ENCODE results near the gene MRPS18A.
A peak's percentile ranks its signal among the peaks of the same experiment; 100 is the strongest.
"Not testable (repeated sequence)": the region's sequence is repeated elsewhere in the genome, so short reads cannot be mapped to it uniquely, and the experiment has no call there.

Gene MRPS18A

DNA sequence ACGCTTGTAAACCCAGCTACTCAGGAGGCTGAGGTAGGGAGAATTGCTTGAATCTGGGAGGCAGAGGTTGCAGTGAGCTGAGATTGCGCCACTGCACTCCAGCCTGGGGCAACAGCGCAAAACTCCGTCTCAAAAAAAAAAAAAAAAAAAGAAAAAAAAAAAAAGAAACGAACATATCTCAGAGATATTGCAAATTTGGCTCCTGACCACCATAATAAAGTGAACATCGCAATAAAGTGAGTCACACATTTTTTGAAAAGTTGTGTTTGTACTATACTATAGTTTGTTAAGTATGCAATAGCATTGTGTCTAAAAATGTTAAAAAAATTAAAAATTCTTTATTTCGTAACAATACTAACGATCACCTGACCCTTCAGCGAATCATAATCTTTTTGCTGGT lies 29.4 kb downstream of the MRPS18A start:
- DNase-seq (ENCODE audit: insufficient read length, low spot score) (no peak), FAIRE-seq (no peak)
- no peak for TF ChIP-seq PAX5 (IDR thresholded peaks at IDR 0.05; ENCODE audit: insufficient read depth, low read length, severe bottlenecking)
- TF ChIP-seq POU2F2 (IDR thresholded peaks at IDR 0.05; ENCODE audit: low read depth, low read length), result no peak
- no peak for TF ChIP-seq POLR2AphosphoS5 (IDR thresholded peaks at IDR 0.05; ENCODE audit: low read depth, low read length)
- no peak for TF ChIP-seq POLR2A (IDR thresholded peaks at IDR 0.05; ENCODE audit: low read depth, low read length)
- no peak for TF ChIP-seq SPI1 (IDR thresholded peaks at IDR 0.05; ENCODE audit: low read depth, low read length)
- TF ChIP-seq TAF1 (IDR thresholded peaks at IDR 0.05; ENCODE audit: low read depth, low read length), result no peak

DNA sequence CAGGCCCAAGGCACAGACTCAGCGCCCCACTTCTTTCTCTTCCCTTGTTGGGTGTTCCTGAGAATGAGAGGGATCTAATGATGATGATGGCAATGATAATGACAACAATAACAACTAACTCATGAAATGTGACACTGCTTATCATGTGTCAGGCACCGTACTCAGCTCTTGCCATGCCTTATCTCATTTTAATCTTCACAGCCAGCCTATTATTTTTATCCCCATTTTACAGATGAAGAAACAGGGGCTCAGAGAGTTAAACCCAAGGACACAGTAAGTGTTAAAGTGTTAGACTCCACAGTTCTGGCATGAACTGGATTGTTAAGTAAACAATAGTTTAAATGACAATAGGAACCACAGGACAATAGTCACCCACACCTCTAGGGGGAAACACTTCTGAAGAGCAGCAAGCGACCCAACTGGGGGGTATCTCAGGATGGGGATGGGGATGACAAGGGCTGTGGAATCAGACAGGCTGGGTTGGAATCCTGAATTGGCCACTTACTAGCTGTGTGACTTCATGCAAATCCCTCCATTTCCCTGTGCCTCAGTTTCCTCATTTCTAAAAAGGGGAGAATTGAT lies 30.3 kb downstream of the MRPS18A start:
- TF ChIP-seq POU2F2 (IDR thresholded peaks at IDR 0.05; ENCODE audit: low read depth, low read length) (no peak), SPI1 (IDR thresholded peaks at IDR 0.05; ENCODE audit: low read depth, low read length) (no peak), POLR2A (IDR thresholded peaks at IDR 0.05; ENCODE audit: low read depth, low read length) (no peak), POLR2AphosphoS5 (IDR thresholded peaks at IDR 0.05; ENCODE audit: low read depth, low read length) (no peak), TAF1 (IDR thresholded peaks at IDR 0.05; ENCODE audit: low read depth, low read length) (no peak), PAX5 (IDR thresholded peaks at IDR 0.05; ENCODE audit: insufficient read depth, low read length, severe bottlenecking) (no peak)
- FAIRE-seq (no peak), DNase-seq (ENCODE audit: insufficient read length, low spot score) (no peak)

DNA sequence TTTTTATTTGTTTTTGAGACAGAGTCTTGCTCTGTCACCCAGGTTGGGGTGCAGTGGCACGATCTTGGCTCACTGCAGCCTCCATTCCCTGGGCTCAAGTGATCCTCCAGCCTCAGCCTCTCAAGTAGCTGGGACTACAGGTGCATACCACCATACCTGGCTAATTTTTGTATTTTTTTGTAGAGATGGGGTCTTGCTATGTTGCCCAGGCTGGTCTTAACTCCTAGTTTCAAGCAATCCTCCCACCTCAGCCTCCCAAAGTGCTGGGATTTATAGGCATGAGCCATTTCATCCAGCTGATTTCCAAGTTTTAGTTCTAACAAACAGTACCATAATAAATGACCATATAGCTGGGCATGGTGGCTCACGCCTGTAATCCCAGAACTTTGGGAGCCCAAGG lies 34.8 kb downstream of the MRPS18A start:
- DNase-seq (ENCODE audit: insufficient read length, low spot score); FAIRE-seq: not testable (repeated sequence)

DNA sequence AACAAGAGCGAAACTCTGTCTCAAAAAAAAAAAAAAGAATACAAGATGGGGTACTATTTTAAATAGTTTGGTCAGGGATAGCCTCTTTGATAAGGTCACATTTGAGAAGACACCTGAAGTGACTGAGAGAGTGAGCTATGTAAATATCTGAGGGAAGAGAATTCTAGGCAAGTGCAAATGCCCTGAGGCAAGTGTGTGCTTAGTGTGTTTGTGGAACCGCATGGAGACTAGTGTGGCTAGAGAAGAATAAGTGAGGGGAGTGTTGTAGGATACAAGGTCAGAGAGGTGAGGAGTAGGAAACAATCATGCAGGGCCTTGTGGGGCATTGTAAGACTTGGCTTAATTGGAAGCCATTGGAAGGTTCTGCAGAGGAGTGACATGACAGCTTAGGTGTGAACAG lies 39.3 kb downstream of the MRPS18A start:
- no peak for FAIRE-seq
- TF ChIP-seq TAF1 (IDR thresholded peaks at IDR 0.05; ENCODE audit: low read depth, low read length), result no peak
- TF ChIP-seq SPI1 (IDR thresholded peaks at IDR 0.05; ENCODE audit: low read depth, low read length), result no peak
- no peak for TF ChIP-seq POLR2A (IDR thresholded peaks at IDR 0.05; ENCODE audit: low read depth, low read length)
- TF ChIP-seq POU2F2 (IDR thresholded peaks at IDR 0.05; ENCODE audit: low read depth, low read length), result no peak
- no peak for TF ChIP-seq PAX5 (IDR thresholded peaks at IDR 0.05; ENCODE audit: insufficient read depth, low read length, severe bottlenecking)
- TF ChIP-seq POLR2AphosphoS5 (IDR thresholded peaks at IDR 0.05; ENCODE audit: low read depth, low read length), result no peak
- no peak for DNase-seq (ENCODE audit: insufficient read length, low spot score)

DNA sequence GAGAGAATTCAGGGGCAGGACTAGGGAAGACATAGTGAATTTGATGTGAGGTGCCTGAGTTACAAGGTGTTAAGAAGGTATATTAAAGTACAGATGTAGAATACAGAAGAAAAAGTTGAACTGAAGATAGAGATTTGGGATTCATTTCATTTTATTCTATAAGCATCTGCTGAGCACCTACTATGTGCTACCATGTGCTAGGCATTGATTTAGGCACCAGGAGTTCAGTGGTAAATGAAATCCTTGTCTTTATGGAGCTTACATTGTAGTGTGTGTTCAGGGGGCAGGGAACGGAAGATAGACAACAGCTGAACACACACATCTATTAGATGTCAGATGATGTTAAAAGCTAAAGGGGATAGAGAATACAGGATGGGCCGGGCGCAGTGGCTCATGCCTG lies 40.0 kb downstream of the MRPS18A start:
- no peak for TF ChIP-seq POLR2AphosphoS5 (IDR thresholded peaks at IDR 0.05; ENCODE audit: low read depth, low read length)
- no peak for TF ChIP-seq POU2F2 (IDR thresholded peaks at IDR 0.05; ENCODE audit: low read depth, low read length)
- no peak for TF ChIP-seq TAF1 (IDR thresholded peaks at IDR 0.05; ENCODE audit: low read depth, low read length)
- TF ChIP-seq POLR2A (IDR thresholded peaks at IDR 0.05; ENCODE audit: low read depth, low read length), result no peak
- no peak for TF ChIP-seq PAX5 (IDR thresholded peaks at IDR 0.05; ENCODE audit: insufficient read depth, low read length, severe bottlenecking)
- no peak for TF ChIP-seq SPI1 (IDR thresholded peaks at IDR 0.05; ENCODE audit: low read depth, low read length)
- FAIRE-seq, result no peak
- no peak for DNase-seq (ENCODE audit: insufficient read length, low spot score)

DNA sequence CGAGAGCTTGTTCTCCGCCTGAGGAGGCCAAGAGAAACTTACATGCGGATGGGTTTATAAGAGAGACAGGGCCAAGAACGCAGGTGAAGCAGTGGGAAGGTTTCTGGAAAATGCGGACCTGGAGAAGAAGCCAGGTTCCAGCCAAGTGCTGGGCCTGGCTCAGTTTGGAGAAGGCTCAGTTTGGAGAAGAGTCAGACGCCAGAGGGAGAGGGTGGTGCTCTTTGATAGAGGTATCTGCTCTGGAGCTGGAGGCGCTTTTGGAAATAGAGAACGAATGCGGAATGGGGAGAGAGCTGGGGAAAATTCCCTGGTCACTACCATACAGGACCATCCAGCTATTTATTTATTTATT lies 42.0 kb downstream of the MRPS18A start:
- DNase-seq (ENCODE audit: insufficient read length, low spot score), result no peak
- no peak for TF ChIP-seq POLR2A (IDR thresholded peaks at IDR 0.05; ENCODE audit: low read depth, low read length)
- TF ChIP-seq SPI1 (IDR thresholded peaks at IDR 0.05; ENCODE audit: low read depth, low read length), result no peak
- TF ChIP-seq POU2F2 (IDR thresholded peaks at IDR 0.05; ENCODE audit: low read depth, low read length), result no peak
- TF ChIP-seq POLR2AphosphoS5 (IDR thresholded peaks at IDR 0.05; ENCODE audit: low read depth, low read length), result no peak
- TF ChIP-seq TAF1 (IDR thresholded peaks at IDR 0.05; ENCODE audit: low read depth, low read length), result no peak
- TF ChIP-seq PAX5 (IDR thresholded peaks at IDR 0.05; ENCODE audit: insufficient read depth, low read length, severe bottlenecking), result no peak
- FAIRE-seq, result no peak

GRCh38 chr6:43644940-43645612 lies 42.5 kb downstream of the MRPS18A start, which contains the start of gene RSPH9:
RSPH9 (plus strand) TSS chr6:43645036; CDS start chr6:43645099, 63 bp downstream.
- no peak for TF ChIP-seq SPI1 (IDR thresholded peaks at IDR 0.05; ENCODE audit: low read depth, low read length)
- TF ChIP-seq TAF1 (IDR thresholded peaks at IDR 0.05; ENCODE audit: low read depth, low read length), result no peak
- TF ChIP-seq POLR2A (IDR thresholded peaks at IDR 0.05; ENCODE audit: low read depth, low read length), result no peak
- no peak for TF ChIP-seq PAX5 (IDR thresholded peaks at IDR 0.05; ENCODE audit: insufficient read depth, low read length, severe bottlenecking)
- no peak for TF ChIP-seq POLR2AphosphoS5 (IDR thresholded peaks at IDR 0.05; ENCODE audit: low read depth, low read length)
- no peak for TF ChIP-seq POU2F2 (IDR thresholded peaks at IDR 0.05; ENCODE audit: low read depth, low read length)
- FAIRE-seq, result peak; percentile 26
- peak; percentile 65 for DNase-seq (ENCODE audit: insufficient read length, low spot score)

DNA sequence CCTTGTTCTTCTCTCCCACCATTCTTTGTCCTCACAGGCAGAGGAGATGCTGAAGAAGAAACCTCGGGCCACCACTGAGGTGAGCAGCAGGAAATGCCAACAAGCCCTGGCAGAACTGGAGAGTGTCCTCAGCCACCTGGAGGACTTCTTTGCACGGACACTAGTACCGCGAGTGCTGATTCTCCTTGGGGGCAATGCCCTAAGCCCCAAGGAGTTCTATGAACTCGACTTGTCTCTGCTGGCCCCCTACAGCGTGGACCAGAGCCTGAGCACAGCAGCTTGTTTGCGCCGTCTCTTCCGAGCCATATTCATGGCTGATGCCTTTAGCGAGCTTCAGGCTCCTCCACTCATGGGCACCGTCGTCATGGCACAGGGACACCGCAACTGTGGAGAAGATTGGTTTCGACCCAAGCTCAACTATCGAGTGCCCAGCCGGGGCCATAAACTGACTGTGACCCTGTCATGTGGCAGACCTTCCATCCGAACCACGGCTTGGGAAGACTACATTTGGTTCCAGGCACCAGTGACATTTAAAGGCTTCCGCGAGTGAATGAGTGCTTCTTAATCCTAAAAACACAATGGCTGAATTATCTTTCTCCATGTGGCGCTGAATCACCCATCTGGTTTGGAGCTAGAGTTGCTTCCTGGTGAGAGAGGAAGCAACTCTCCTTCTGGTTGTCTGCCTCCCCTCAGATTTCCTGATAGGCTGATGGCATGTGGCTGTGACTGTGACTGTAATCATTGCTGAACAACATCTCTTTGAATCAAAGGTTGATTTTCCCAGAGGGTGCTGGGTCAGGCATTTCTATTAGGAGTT lies 47.4 kb downstream of the MRPS18A start:
- DNase-seq (ENCODE audit: insufficient read length, low spot score) (no peak), FAIRE-seq (no peak)
- no peak for TF ChIP-seq POLR2A (IDR thresholded peaks at IDR 0.05; ENCODE audit: low read depth, low read length)
- no peak for TF ChIP-seq POU2F2 (IDR thresholded peaks at IDR 0.05; ENCODE audit: low read depth, low read length)
- TF ChIP-seq SPI1 (IDR thresholded peaks at IDR 0.05; ENCODE audit: low read depth, low read length), result no peak
- no peak for TF ChIP-seq POLR2AphosphoS5 (IDR thresholded peaks at IDR 0.05; ENCODE audit: low read depth, low read length)
- no peak for TF ChIP-seq PAX5 (IDR thresholded peaks at IDR 0.05; ENCODE audit: insufficient read depth, low read length, severe bottlenecking)
- TF ChIP-seq TAF1 (IDR thresholded peaks at IDR 0.05; ENCODE audit: low read depth, low read length), result no peak

DNA sequence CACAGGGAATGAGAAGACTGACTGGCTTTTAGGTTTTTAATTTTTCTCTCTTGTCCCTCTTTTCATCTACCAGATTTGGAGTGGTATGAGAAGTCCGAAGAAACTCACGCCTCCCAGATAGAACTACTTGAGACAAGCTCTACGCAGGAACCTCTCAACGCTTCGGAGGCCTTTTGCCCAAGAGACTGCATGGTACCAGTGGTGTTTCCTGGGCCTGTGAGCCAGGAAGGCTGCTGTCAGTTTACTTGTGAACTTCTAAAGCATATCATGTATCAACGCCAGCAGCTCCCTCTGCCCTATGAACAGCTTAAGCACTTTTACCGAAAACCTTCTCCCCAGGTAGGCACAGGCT lies 51.3 kb downstream of the MRPS18A start:
- TF ChIP-seq SPI1 (IDR thresholded peaks at IDR 0.05; ENCODE audit: low read depth, low read length) (no peak), POLR2AphosphoS5 (IDR thresholded peaks at IDR 0.05; ENCODE audit: low read depth, low read length) (no peak), TAF1 (IDR thresholded peaks at IDR 0.05; ENCODE audit: low read depth, low read length) (no peak), POLR2A (IDR thresholded peaks at IDR 0.05; ENCODE audit: low read depth, low read length) (no peak), PAX5 (IDR thresholded peaks at IDR 0.05; ENCODE audit: insufficient read depth, low read length, severe bottlenecking) (no peak), POU2F2 (IDR thresholded peaks at IDR 0.05; ENCODE audit: low read depth, low read length) (no peak; the same call in 1 of the 2 replicates)
- DNase-seq (ENCODE audit: insufficient read length, low spot score) (no peak), FAIRE-seq (no peak)

All from GM12891 (cell line).